ENCODE data around the gene TTLL11.

- no peak for TF ChIP-seq CTCF (conservative IDR thresholded peaks at IDR 0.05; ENCODE audit: low read depth, low read length)
- no peak for TF ChIP-seq EZH2phosphoT487 (IDR thresholded peaks at IDR 0.05; ENCODE audit: borderline replicate concordance, low read length)
These were observed 280.9 kb downstream of the TTLL11 start for GRCh38 chr9:121812159-121812735.
